Natural killer cell (primary cell): ENCODE data around the gene PPM1F. TPM values are rescaled to one million over a fixed set of nuclear protein-coding genes. Genes with fewer than 3 reads are reported as not detected.
"Not testable (repeated sequence)": the region's sequence is repeated elsewhere in the genome, so short reads cannot be mapped to it uniquely, and the experiment has no call there.

Experiments used
- ATAC-seq, 3 donors: fragments of 150-1000 bp in 2 of 3; fragments of 200-7000 bp in 1 of 3; cut with Tn5 transposase; 1 replicate in 1 of 3; 2 replicates in 2 of 3; pipeline ENCODE4 v1.10.0; 2021; ENCODE audit warnings: mild to moderate bottlenecking in 2 of 3, moderate library complexity in 2 of 3
- DNase-seq, 2 donors: peaks; one replicate each; pipeline versions ENCODE4 v3.0.0 to v3.0.0-alpha.2; 2013 to 2021; ENCODE audit warnings: mixed read lengths in 1 of 2
- H3K27ac ChIP-seq: one replicate; pipeline ENCODE4 v1.5.1; 2013; ENCODE audit warnings: mild to moderate bottlenecking, low read length
- H3K27me3 ChIP-seq: one replicate; pipeline ENCODE4 v1.6.1; 2013; ENCODE audit warnings: low read length; ENCODE audit not compliant: control insufficient read depth, insufficient read depth
- H3K36me3 ChIP-seq: one replicate; pipeline ENCODE4 v1.6.1; 2013; ENCODE audit warnings: low read length; ENCODE audit not compliant: control insufficient read depth, insufficient read depth
- H3K4me1 ChIP-seq: one replicate; pipeline ENCODE4 v1.6.1; 2013; ENCODE audit warnings: low read length; ENCODE audit not compliant: control insufficient read depth, insufficient read depth
- H3K4me3 ChIP-seq: one replicate; pipeline ENCODE4 v1.5.1; 2013; ENCODE audit warnings: low read length
- H3K9me3 ChIP-seq: one replicate; pipeline ENCODE4 v1.6.1; 2013; ENCODE audit warnings: low read length; ENCODE audit not compliant: control insufficient read depth, insufficient read depth
- H3K27ac Mint-ChIP-seq, 2 donors: one replicate each; pipeline ENCODE4 v1.8.0; 2022; ENCODE audit warnings: mild to moderate bottlenecking in 2 of 2, mixed read lengths in 2 of 2, moderate library complexity in 1 of 2
- H3K27me3 Mint-ChIP-seq, 2 donors: one replicate each; pipeline ENCODE4 v1.8.0; 2022; ENCODE audit warnings: low read depth in 2 of 2, mixed read lengths in 2 of 2
- H3K36me3 Mint-ChIP-seq: one replicate; pipeline ENCODE4 v1.8.0; 2022; ENCODE audit warnings: mixed read lengths
- H3K4me1 Mint-ChIP-seq, 2 donors: one replicate each; pipeline ENCODE4 v1.8.0; 2022; ENCODE audit warnings: mixed read lengths in 2 of 2
- H3K4me3 Mint-ChIP-seq: one replicate; pipeline ENCODE4 v1.8.0; 2022; ENCODE audit warnings: mild to moderate bottlenecking, moderate library complexity, mixed read lengths
- H3K9me3 Mint-ChIP-seq, 2 donors: one replicate each; pipeline ENCODE4 v1.8.0; 2022; ENCODE audit warnings: mixed read lengths in 2 of 2
- WGBS: methylation state at CpG from one replicate; pipeline ENCODE4 v1.1.7; 2013; ENCODE audit warnings: missing lambda C conversion rate; ENCODE audit not compliant: insufficient coverage; 5-methylcytosine and 5-hydroxymethylcytosine counted together
- intact Hi-C: fragments of 100-400 bp; cut with micrococcal nuclease; formaldehyde crosslinking; loops from one replicate; pipeline ENCODE4 v1.14.2; 2022
- total RNA-seq, 4 donors: library from RNA; stranded (reverse); fragments of 120-200 nt in 1 of 4; gene quantifications; one replicate each; pipeline versions ENCODE4 v1.2.3 to v1.2.4, GENCODE V29; 2013 to 2022
- TF ChIP-seq, protein P1 (sequence below): fragments of 200-600 bp; IDR thresholded peaks from one replicate; pipeline ENCODE4 v1.8.0; 2022; ENCODE audit warnings: antibody characterized with exemption

PPM1F gene
- total RNA-seq, 3 donors from 2014 or later (not counting 1 experiment from before 2014, with no cell fraction given): 25.1 to 30.3 (median 25.5) TPM

GRCh38 chr22:21887841-21888240 lies 64.8 kb downstream of the PPM1F start:
- Histone ChIP-seq H3K27me3 (no peaks in the 10 kb centered on the region), H3K27ac (no peak overlapping the region), H3K4me3 (no peak overlapping the region), H3K36me3 (no peaks in the 10 kb centered on the region), H3K4me1 (no peaks in the 10 kb centered on the region), H3K9me3 (no peaks in the 10 kb centered on the region)
- no peaks in the 10 kb centered on the region for H3K9me3 Mint-ChIP-seq
- H3K4me3 Mint-ChIP-seq: no peak overlapping the region
- H3K27ac Mint-ChIP-seq: no peak overlapping the region
- H3K4me1 Mint-ChIP-seq: no peaks in the 10 kb centered on the region
- intact Hi-C loops: no loop called here
- H3K27me3 Mint-ChIP-seq: no peaks in the 10 kb centered on the region
- H3K36me3 Mint-ChIP-seq: no peaks in the 10 kb centered on the region
- no peak for ATAC-seq
- no peak for DNase-seq
- TF ChIP-seq, protein P1, sequence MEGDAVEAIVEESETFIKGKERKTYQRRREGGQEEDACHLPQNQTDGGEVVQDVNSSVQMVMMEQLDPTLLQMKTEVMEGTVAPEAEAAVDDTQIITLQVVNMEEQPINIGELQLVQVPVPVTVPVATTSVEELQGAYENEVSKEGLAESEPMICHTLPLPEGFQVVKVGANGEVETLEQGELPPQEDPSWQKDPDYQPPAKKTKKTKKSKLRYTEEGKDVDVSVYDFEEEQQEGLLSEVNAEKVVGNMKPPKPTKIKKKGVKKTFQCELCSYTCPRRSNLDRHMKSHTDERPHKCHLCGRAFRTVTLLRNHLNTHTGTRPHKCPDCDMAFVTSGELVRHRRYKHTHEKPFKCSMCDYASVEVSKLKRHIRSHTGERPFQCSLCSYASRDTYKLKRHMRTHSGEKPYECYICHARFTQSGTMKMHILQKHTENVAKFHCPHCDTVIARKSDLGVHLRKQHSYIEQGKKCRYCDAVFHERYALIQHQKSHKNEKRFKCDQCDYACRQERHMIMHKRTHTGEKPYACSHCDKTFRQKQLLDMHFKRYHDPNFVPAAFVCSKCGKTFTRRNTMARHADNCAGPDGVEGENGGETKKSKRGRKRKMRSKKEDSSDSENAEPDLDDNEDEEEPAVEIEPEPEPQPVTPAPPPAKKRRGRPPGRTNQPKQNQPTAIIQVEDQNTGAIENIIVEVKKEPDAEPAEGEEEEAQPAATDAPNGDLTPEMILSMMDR: no peak

GRCh38 chr22:21883930-21884329 lies 68.7 kb downstream of the PPM1F start:
- ATAC-seq, H3K4me3 Mint-ChIP-seq, H3K27ac ChIP-seq, H3K4me3 ChIP-seq, DNase-seq, H3K27me3 ChIP-seq, intact Hi-C loops, H3K9me3 ChIP-seq, H3K4me1 Mint-ChIP-seq, H3K27ac Mint-ChIP-seq, H3K36me3 Mint-ChIP-seq, H3K9me3 Mint-ChIP-seq, H3K27me3 Mint-ChIP-seq, H3K4me1 ChIP-seq, H3K36me3 ChIP-seq: not testable (repeated sequence)
- 93% methylated on average over 11 of the region's 26 CpGs for WGBS

- H3K27ac Mint-ChIP-seq, H3K9me3 ChIP-seq, H3K36me3 ChIP-seq, DNase-seq, H3K27me3 Mint-ChIP-seq, H3K27ac ChIP-seq, H3K4me1 ChIP-seq, H3K9me3 Mint-ChIP-seq, H3K4me3 Mint-ChIP-seq, ATAC-seq, H3K36me3 Mint-ChIP-seq, H3K27me3 ChIP-seq, intact Hi-C loops, H3K4me1 Mint-ChIP-seq, H3K4me3 ChIP-seq: not testable (repeated sequence)
- WGBS: no CpG with 5 or more reads among the region's 7 CpGs
These were observed 69.8 kb downstream of the PPM1F start for GRCh38 chr22:21882754-21883333.

DNA sequence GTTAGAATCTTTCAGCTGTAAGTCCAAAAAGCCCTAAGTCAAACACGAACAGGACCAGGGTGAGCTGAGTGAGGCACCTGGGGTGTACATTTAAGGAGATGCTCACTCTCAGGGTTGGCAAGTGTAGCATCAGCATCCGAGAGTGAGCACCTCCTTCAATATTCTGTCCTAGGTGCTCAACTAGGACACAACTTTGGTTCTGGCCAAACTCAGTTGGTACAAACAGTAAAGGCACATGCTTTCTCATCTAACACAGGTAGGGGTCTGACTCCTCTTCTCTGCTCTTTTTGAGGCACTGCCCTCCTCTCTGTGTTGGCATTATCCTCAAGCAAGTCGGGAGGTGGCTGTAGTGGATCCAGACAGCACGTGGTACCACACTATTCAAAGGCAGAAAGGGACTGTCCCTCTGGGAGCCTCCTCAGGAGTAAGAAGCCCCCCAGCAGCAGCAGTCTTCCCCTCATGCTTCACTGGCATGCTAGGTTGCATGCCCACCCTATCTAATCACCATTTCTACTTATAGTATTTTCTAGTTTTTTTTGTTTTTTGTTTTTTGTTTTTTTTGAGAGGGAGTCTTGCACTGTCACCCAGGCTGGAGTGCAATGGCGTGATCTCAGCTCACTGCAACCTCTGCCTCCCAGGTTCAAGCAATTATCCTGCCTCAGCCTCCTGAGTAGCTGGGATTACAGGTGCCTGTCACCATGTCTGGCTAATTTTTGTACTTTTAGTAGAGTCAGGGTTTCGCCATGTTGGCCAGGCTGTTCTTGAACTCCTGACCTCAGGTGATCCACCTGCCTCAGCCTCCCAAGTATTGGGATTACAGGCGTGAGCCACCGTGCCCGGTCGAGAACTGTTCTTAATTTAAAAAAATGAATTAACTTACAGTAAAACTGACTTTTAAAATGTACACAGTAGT lies 70.6 kb downstream of the PPM1F start:
- Mint-ChIP-seq H3K9me3 (no peaks in the 10 kb centered on the region), H3K27ac (no peak overlapping the region), H3K4me3 (no peak overlapping the region), H3K4me1 (peaks cover 0 to under 1% of the 10 kb centered on the region in 2 donors), H3K36me3 (no peaks in the 10 kb centered on the region), H3K27me3 (no peaks in the 10 kb centered on the region)
- no peak for DNase-seq
- Histone ChIP-seq H3K4me1 (no peaks in the 10 kb centered on the region), H3K27me3 (no peaks in the 10 kb centered on the region), H3K27ac (no peak overlapping the region), H3K36me3 (no peaks in the 10 kb centered on the region), H3K4me3 (no peak overlapping the region), H3K9me3 (no peaks in the 10 kb centered on the region)
- 93% methylated on average over 10 of the region's 10 CpGs for WGBS
- TF ChIP-seq, protein P1: no peak
- no peak for ATAC-seq
- intact Hi-C loops: no loop called here
